Measurements from ENCODE around the gene JARID2.

JARID2 gene

DNA sequence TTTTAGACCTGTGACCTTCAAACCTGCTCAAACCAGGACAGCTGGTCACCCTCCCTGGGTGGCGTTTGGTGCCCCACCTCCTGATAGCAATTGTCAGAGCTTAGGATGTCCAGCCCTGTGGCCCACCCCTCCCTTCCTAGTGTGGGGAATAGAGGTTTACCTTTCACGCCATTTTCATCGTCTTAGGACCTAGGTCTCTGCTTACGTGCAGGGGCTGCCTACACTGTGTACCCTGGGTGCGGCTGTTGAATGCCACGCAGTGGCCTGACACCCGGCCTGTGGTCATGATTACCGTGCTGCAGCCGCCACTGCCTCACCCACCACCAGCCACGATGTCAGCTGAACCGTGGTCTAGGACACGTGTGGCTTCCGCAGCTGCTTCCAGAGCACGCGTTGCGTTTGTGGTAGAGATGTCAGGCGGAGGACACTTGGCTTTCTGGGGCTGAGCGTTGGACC, 259.6 kb downstream of the JARID2 start:
- DNase-seq (ENCODE audit: low read depth, low spot score) = no peak

DNA sequence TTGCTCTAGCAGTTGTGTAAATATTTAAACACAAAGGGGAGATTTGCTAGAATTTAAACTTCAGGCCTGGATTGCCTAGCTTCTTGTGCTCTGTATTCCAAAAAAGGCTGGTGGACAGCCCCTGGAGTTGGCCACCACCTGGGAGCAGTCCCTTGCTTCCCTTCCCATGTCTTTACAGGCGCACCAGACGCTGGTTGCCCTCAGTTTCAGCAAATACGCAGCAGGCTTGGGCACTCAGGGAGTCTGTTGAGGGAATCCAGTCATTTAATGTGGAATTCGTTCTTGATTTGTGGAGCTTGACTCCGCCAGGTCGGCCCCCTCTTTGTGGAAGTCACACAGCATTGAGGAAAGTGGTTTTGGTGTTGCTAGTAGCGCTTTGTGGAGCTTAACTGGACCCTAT, 260.2 kb downstream of the JARID2 start:
- DNase-seq (ENCODE audit: low read depth, low spot score) = no peak

DNA sequence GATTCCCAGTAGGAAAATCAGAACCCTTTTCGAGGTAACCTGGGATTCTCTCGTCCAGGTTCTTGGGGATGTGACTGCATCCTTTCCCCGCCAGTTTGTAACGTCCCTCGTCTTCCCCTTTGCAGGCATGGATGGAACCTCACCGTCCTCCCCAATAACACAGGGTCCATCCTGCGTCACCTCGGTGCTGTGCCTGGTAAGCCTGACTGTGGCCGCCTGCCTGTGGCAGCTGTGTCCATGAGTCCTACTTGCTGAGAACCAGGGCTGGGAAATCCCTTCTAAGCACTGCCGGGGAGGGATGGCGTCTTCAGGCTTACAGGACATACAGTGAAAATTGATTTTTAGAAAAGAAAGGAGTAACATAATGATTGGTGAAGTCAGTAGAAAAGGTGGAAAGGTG, 261.4 kb downstream of the JARID2 start:
- DNase-seq (ENCODE audit: low read depth, low spot score) = no peak

DNA sequence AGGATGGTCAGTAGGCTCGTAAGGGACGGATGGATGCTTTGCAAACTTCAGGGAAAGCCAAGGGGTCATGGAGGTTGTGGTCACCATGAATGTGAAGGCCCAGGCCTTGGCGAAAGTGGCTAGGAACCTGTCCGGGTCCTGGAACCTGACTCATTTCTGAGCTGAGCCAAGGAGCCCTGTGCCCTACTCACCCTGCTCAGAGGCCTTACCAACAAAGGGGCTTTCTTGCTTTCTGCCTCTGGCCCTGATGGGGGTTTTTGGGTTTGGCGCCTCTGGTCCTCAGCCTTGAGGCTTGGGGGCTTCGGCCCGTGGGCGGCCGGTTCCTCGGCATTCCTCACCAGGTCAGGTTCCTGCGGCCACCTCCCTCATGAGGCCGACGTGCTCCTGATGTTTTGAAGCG, 261.9 kb downstream of the JARID2 start:
- no peak for DNase-seq (ENCODE audit: low read depth, low spot score)

DNA sequence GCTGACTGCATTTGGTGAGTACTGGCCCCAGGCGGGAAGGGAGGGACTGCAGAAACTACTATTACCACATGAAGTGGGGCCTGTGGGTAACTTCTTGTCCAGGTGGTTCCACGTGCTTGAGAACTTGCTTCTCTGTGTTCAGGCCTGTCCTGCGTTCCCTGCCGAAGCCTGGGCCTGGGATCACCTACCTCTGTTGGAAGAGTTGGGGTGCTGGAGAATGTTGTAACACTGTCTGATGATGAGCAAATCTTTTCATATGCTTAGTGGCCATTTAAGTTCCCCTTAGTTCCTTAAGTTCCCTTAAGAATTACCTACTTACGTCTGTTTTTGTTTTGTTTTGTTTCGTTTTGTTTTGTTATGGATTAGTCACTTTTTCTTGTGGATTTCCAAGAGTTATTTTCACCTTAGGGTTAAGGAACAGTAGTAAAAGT, 262.6 kb downstream of the JARID2 start:
- DNase-seq (ENCODE audit: low read depth, low spot score) = no peak

DNA sequence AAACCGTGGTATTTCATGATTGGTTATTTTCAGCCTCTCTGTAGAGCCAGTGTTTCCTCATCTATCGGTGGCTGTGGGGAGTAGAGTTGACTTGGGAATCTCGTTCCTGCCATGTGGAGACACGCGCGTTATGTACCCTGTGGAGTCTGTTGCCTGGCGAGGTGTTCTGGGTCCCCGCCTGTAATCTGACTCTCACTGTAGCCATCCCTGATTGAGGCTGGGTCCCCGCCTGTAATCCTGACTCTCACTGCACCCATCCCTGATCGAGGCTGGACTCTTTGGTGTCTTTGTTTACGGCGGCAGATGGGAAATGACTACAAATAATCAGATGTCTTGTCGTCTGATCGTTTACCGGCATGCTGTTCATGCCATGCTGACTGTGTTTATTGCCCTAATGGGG, 263.1 kb downstream of the JARID2 start:
- DNase-seq (ENCODE audit: low read depth, low spot score) = no peak

DNA sequence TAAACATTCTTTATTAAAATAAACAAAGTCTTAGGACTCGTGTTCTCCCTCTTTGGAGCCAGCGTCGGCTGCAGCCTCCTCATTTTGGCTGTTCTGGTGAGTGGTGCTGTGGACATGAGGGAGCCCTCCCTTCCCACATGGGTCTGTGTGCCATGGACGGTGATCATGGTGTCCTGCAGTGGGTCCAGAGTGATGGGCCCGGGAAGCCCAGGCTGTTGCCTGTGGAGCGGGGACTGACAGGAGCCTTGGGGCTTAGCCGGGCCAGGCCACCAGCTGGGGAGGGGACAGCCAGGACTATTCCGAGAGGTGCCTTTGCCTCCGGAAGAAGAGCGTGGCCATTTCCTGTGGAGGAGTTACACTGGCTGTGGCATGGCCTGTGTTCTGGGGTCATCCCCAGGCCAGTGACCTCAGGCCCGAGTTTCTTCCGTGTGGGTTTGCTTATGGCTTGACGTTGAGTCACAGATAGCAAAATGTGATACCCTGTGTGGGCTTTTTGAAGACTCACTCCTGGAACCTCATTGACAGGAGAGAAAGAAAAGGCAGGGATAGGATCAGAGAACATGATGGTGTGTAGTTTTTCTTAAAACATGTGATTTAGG, 263.6 kb downstream of the JARID2 start:
- DNase-seq (ENCODE audit: low read depth, low spot score) = no peak

DNA sequence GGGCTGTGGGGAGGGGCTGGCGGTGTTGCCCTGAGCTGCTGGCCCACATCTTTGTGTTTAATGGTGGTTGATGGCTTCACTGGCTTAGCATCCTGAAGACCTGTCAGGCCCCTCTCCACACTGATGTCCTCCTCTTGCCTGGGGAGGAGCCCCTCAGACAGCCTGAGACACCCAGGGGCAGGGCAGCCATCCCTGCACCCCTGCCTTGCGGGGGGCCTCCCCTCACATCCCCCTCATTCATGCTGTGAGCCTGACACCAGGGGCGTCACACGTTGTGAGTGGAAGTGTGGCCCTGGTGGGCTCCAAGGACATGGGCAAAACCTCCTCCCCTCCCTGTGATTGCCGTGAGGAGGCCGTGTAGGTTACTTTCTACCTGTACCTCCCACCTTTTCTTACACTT, 264.3 kb downstream of the JARID2 start:
- no peak for DNase-seq (ENCODE audit: low read depth, low spot score)

DNA sequence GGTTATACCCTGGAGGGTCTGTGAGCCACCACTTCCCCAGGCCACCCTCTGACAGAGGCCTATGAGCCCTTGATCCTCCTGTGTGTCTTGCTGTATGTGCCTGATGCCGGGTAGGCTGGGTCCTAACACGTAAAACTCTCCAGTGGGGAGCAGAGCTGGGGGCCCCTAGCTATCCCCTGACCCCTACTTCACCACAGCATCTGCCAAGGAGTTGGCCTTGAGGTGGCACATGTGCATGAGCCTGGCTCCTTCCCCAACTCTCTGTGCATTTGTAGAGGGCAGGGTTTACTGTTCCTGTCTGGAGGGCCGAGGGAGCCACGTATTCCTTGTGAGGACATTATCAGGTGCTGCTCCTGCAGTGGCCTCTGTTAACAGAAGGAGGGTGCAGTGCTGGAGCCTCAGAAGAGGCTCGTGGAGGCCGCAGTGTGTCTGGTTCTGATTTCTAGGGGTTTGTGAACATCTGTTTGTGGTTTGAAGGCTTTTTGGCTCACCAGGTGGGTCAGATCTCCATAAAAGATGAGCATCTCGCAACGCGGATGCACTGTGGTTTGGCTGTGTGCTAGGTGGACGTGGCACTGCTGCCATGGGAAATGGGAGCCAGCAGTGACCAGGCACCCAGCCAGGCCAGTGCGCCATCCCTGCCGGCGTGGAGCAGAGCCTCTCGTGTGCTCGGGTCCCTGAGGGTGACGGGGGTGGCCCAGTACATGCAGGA, 264.8 kb downstream of the JARID2 start:
- DNase-seq (ENCODE audit: low read depth, low spot score) = no peak

DNA sequence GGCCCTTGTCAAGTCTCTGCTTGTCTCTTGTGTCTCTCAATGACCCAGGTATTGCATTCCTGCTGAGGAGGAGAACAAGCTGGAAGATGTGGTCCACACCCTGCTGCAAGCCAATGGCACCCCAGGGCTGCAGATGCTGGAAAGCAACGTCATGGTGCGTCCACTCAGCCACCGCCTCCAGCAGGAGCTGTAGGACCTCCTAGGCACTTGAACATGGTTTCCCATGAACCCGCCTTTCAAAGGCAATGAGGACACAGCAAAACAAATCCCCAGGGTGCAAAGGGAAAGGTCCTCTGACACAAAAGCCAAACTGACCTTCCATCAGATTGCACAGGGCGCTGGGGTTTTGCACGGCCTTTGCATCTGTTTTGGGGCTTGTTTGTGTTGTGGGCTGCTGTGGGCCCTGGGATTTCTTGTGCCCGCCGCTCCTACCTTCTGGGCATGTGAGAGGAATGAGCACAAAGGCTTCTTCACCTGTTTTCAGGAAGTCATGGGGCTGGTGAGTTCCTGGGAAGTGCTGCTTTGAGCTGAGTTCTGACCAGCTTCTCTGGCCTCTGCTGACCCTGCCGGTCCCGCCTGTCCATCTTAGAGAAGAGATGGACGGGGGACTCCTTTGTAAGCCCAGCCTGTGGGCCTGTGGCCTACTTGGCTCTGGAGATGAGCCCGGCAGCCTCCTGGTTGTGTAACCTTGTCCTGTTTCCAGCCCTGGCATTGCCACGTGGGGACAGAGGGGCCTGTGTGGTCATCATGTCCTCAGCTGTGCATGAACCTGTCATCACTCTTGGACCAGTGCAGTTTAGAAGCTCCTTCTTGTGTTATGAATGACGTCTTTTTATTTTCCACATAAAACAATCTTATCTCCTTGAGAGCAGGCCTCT, 265.6 kb downstream of the JARID2 start:
- no peak for DNase-seq (ENCODE audit: low read depth, low spot score)

DNA sequence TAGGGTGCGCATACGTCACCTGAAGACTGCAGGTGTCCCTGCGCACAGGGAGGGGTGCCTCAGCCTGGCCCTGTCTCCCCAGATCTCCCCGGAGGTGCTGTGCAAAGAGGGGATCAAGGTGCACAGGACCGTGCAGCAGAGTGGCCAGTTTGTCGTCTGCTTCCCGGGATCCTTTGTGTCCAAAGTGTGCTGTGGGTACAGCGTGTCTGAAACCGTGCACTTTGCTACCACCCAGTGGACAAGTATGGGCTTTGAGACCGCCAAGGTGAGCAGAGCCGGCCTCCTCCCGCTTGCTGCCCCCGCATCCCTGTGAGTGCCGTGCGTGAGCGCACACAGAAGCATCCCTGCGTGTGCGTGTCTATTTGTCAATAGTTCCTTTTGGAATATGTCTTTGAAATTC, 266.3 kb downstream of the JARID2 start:
- no peak for DNase-seq (ENCODE audit: low read depth, low spot score)

DNA sequence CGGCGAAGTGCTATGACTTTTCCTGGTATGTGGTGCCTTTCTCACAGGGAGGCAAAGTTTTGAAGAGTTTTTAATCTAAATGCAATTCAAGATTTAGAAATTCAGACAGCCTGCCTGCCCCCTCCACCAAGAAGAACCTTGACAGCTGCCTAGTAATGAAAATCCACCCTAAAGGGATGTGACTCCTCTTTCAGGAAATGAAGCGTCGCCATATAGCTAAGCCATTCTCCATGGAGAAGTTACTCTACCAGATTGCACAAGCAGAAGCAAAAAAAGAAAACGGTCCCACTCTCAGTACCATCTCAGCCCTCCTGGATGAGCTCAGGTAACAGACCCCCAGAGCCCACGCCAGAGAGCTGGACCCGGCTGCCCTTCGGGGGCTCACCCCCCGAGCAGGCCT, 266.9 kb downstream of the JARID2 start:
- DNase-seq (ENCODE audit: low read depth, low spot score) = no peak

DNA sequence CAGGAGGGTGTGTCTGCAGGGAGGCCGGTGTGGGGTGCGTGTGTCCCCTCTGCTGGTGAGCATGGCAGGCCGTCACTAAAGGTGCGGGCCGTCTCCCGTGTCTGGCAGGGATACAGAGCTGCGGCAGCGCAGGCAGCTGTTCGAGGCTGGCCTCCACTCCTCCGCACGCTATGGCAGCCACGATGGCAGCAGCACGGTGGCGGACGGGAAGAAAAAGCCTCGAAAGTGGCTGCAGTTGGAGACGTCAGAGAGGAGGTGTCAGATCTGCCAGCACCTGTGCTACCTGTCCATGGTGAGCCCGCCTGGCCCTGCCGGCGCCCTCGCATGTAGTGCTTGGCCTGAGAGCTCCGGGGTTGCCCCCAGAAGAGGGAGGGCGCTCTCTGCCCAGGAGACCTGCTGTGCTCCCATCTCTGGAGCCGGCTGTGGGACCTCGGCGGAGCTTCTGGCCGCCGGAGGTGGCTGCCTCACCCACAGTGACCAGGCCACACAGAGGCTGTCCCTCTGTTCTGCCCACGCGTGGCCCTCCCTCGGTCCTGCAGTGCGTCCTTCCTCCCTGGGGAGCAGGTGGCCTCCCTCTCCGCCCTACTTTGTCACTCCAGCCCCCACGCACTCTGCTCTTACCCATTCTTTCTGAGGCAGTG, 267.4 kb downstream of the JARID2 start:
- no peak for DNase-seq (ENCODE audit: low read depth, low spot score)

DNA sequence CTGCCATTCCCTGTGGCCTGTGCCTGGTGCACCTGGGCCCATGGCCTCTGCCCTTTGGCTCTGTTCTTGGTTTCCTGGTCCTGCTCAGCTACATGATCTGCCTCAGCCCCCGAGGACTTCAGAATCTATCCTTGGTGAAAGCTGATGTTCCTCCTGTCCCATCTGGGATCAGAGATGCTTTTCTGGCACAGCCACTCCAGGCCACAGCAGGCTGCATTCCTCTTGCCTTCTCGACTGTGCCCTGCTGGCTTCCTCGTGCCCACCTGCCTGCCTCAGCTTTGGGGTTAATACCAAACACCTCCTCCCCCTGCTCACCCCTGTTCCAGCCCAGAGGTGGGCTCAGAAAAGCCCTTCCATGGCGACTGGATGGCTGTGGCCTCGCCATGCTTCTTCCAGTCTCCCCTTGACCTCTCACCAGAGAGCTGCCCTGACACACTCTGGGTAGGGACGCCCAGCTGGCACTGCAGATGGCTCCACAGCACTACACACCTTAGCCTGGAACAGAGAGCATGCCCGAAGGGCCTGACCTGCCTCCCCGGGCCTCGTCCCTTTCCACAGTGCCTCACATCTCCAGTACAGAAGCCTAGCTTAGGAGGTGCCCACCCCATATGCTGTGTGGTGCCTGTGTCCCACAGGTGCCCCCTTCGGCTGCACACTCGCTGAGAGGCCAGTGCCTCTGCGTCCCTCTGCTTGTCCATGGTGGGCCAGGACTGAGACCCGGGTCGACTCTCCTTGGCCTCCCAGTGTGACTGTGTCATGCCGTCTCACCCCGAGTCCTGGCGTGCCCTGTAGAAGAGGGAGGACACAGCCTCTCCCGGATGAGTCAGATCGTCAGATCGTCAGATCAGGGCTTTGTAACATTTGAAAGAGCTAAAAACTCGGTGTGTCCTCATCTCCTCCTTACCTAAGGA, 268.2 kb downstream of the JARID2 start:
- no peak for DNase-seq (ENCODE audit: low read depth, low spot score)

DNA sequence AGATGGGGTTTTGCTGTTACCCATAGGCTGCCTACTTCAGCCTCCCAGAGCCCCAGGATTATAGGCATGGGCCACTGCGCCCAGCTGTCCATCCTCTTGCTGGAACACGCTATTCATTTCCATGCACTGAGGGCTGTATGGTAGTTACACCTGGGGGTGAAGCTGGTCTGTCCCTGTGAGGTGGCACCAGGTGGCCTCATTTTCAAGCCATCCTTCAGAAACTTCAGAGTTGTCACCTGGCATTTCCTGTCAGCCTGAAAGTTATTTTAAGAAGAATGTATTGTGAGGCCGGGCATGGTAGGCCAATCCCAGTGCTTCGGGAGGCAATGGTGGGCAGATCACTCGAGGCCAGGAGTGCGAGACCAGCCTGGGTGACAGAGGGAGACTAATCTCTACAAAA, 269.4 kb downstream of the JARID2 start:
- no peak for DNase-seq (ENCODE audit: low read depth, low spot score)

DNA sequence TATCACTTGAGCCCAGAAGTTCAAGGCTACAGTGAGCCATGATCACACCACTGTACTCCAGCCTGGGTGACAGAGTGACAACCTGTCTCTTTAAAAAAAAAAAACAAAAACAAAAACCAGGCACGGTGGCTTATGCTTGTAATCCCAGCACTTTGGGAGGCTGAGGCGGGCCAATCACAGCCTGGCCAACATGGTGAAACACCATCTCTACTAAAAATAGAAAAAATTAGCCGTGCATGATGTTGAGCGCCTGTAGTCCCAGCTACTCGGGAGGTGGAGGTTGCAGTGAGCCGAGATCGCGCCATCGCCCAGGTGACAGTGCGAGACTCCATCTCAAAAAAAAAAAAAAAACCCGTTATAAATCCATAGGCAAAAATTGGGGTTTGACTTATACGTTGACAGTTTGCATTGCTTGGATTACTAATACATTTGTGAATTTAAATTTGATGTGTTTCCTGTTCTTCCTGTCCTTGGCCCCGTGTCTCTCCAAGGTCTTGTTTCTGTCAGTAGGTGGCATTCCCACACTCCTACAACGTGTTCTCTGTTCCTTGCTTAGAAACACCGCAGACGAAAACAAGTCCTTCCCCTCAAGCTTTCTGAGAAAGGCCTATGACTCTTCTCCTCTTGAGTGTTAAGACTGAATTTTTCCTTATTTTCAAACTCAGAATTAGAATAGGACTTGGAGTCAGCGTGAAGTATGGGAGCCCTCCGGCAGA, 269.9 kb downstream of the JARID2 start:
- no peak for DNase-seq (ENCODE audit: low read depth, low spot score)

DNA sequence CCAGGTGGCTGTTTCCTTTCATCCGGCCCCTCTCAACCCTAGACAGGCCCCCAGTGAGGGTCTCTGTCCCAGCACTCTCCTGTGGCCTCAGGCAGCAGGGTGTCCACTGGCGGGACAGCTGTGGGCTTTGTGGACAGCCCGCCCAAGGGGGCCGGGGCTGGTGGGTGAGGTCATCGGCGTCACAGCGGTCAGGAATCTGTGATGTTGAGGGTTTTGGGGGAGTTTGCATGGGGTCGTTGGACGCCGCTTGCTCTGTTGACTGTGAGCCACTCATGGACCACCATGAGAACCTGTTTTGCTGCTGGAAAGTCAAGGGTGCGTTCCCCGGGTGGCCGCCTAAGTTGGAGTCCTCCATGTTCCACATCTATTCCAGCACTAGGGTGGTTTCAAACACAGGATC, 270.5 kb downstream of the JARID2 start:
- no peak for DNase-seq (ENCODE audit: low read depth, low spot score)

DNA sequence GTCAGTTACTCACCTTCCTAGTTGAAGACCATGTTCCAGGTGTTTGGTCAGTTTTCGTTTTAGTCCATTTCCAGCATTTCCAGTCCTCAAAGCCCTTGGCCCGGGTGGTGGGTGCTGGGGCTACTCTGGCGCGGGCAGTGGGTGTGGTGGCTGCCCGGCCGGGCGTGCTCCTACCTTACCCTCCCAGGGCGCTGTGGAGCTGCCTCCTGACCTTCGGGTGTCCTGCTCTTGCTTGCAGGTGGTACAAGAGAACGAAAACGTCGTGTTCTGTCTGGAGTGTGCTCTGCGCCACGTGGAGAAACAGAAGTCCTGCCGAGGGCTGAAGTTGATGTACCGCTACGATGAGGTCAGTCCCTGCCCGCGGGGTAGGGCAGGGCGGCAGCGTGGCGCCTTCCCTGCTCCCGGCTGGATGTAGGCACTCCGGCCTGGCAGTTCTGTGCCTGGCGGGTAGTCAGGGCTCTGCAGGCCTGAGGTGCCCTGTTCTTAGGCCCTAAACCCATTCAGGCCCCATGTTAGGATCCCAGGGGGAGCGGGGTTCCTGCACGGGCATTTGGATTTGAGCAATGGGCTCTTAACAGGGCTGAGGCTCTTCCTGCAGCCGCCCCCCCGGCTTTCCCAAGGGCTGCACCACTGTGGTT, 271.2 kb downstream of the JARID2 start:
- DNase-seq (ENCODE audit: low read depth, low spot score) = no peak

DNA sequence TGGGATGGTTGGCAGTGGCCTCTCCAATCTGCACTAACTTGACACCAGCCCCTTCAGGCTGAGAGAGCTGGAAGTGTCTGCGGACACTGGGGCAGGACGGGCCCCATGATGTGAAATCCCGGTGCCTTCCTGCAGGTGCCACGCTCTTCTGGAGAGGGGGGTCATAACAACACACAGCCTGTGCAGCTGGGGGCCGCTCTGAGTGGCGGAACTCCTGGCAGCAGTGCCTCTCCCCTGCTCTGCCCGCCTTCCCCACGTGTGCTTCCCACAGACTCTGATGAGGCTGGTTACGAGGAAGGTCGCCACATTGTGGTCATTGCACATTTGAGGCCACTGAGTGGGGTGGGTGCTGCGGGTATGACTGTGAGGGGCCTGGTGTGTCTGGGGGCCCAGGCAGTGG, 271.7 kb downstream of the JARID2 start:
- DNase-seq (ENCODE audit: low read depth, low spot score) = no peak

DNA sequence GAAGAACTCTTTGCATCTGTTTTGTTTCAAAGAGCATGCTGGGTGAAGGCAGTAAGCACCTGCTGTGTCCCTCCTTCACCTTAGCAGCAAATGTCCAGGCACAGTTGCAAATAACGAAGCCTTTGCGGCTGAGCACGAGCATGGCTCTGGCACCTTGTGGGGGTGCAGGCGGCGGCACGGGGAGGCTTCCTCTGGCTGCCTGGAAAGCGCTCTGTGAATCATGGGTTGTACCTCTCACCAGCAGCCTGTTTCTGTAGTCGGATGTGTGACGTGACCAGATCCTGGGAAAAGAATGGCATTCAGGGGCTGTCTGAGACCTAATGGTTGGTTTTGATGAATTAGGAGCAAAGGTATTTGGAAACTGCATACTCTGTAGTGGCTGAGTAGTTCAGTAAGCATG, 272.2 kb downstream of the JARID2 start:
- no peak for DNase-seq (ENCODE audit: low read depth, low spot score)
